NCI-H187 treated with DMSO at 0.1 percent for 48 hours (cell line): Measurements from ENCODE around the gene BEST2.

Experiments
- DNase-seq: peaks from one replicate; lab custom pipeline; 2025; lab: John Stamatoyannopoulos, UW

BEST2 gene

GRCh38 chr19:12769689-12770088 is 18.1 kb downstream of the BEST2 start:
- DNase-seq = peak; percentile 42

- DNase-seq = no peak
Observed at GRCh38 chr19:12770922-12771321, 19.3 kb downstream of the BEST2 start.

GRCh38 chr19:12772323-12772722 is 20.7 kb downstream of the BEST2 start:
- no peak for DNase-seq

GRCh38 chr19:12773571-12773970 is 22.0 kb downstream of the BEST2 start:
- no peak for DNase-seq

- no peak for DNase-seq
Observed at GRCh38 chr19:12774588-12775555, 23.3 kb downstream of the BEST2 start, which contains the start of gene HOOK2. Gene HOOK2, minus strand, starts transcription at chr19:12775552. Its CDS starts 103 bp downstream, at chr19:12775449.

GRCh38 chr19:12777217-12778016 is 25.8 kb downstream of the BEST2 start:
- DNase-seq = no peak

- no peak for DNase-seq
Observed at GRCh38 chr19:12778017-12778904, 26.7 kb downstream of the BEST2 start.

- DNase-seq = no peak
Observed at GRCh38 chr19:12778905-12779161, 27.2 kb downstream of the BEST2 start.

GRCh38 chr19:12779162-12779993 is 27.8 kb downstream of the BEST2 start:
- DNase-seq = no peak

- no peak for DNase-seq
Observed at GRCh38 chr19:12782174-12782423, 30.5 kb downstream of the BEST2 start.

GRCh38 chr19:12782424-12783290 is 31.1 kb downstream of the BEST2 start:
- DNase-seq = no peak

- no peak for DNase-seq
Observed at GRCh38 chr19:12783291-12783848, 31.8 kb downstream of the BEST2 start.

- DNase-seq = no peak
Observed at GRCh38 chr19:12783849-12784393, 32.3 kb downstream of the BEST2 start.

- no peak for DNase-seq
Observed at GRCh38 chr19:12784394-12784870, 32.8 kb downstream of the BEST2 start.

- DNase-seq = no peak
Observed at GRCh38 chr19:12784871-12785430, 33.4 kb downstream of the BEST2 start.

GRCh38 chr19:12785431-12786031 is 33.9 kb downstream of the BEST2 start:
- DNase-seq = no peak

- DNase-seq = no peak
Observed at GRCh38 chr19:12786141-12786870, 34.7 kb downstream of the BEST2 start.

- no peak for DNase-seq
Observed at GRCh38 chr19:12786952-12787351, 35.4 kb downstream of the BEST2 start.
